GM12892 (cell line): Measurements from ENCODE around the gene EHF.

Source experiments
- POLR2A ChIP-seq: IDR thresholded peaks from 2 replicates; pipeline ENCODE4 v1.6.1; 2011; ENCODE audit warnings: low read depth, low read length, control low read depth
- POLR2AphosphoS5 ChIP-seq: IDR thresholded peaks from 2 replicates; pipeline ENCODE4 v1.6.1; 2011; ENCODE audit warnings: low read depth, low read length, control low read depth

DNA sequence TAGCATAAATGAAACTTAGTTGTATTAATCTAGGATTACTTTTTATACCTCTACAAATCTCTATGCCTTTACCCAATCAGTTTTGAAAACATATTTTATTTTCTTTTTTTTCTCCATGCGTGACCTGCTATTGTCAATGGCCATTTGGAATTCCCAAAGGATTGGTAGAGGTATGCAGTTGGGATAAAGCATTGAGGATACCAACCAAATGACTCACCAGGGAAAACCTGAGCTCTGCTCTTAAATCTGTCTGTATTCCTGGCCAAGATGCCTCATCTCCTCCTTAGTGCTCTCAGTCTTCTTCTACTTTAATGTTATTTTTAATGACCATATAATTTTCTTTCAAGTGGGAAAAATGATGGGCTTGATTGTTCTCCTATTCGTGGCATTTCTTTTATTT, 61.9 kb downstream of the EHF start:
- no peak for TF ChIP-seq POLR2A
- TF ChIP-seq POLR2AphosphoS5: no peak
